HCT116 (cell line): ENCODE results near the gene SLC44A5.

Experiments
- CTCF ChIP-seq, 3 experiments: fragments of 200-600 bp in 1 of 3; sonication (generic) in 1 of 3; IDR thresholded peaks in 2 of 3; conservative IDR thresholded peaks in 1 of 3; 2 replicates each; pipeline ENCODE4 v1.5.1; 2012 to 2017; ENCODE audit warnings: low read depth in 2 of 3, low read length in 2 of 3, antibody characterized with exemption in 1 of 3, borderline replicate concordance in 1 of 3, control low read depth in 1 of 3, mild to moderate bottlenecking in 1 of 3, mixed read lengths in 1 of 3, mixed run types in 1 of 3, moderate library complexity in 1 of 3; ENCODE audit not compliant: insufficient read depth in 1 of 3
- EZH2 ChIP-seq: fragments of 200-600 bp; sonication (generic); IDR thresholded peaks from 2 replicates; pipeline ENCODE4 v1.6.1; 2017; ENCODE audit warnings: antibody characterized with exemption, mixed run types
- EZH2phosphoT487 ChIP-seq: fragments of 200-600 bp; IDR thresholded peaks from 2 replicates; pipeline ENCODE4 v1.6.1; 2018; ENCODE audit warnings: antibody characterized with exemption, borderline replicate concordance
- POLR2A ChIP-seq: IDR thresholded peaks from 2 replicates; pipeline ENCODE4 v1.7.0; 2011; ENCODE audit warnings: borderline replicate concordance; ENCODE audit not compliant: insufficient read depth, insufficient read length; ENCODE audit errors: extremely low read depth
- POLR2AphosphoS5 ChIP-seq: IDR thresholded peaks from 2 replicates; pipeline ENCODE4 v1.6.1; 2011; ENCODE audit warnings: mild to moderate bottlenecking, low read depth, low read length, moderate library complexity
- RAD21 ChIP-seq: IDR thresholded peaks from 2 replicates; pipeline ENCODE4 v1.6.1; 2012; ENCODE audit warnings: low read depth, mild to moderate bottlenecking
- SIN3A ChIP-seq: IDR thresholded peaks from 2 replicates; pipeline ENCODE4 v1.6.1; 2012; ENCODE audit warnings: low read depth
- ZBTB33 ChIP-seq: IDR thresholded peaks from 2 replicates; pipeline ENCODE4 v1.6.1; 2011; ENCODE audit warnings: mild to moderate bottlenecking, low read length, moderate library complexity; ENCODE audit not compliant: insufficient replicate concordance; ENCODE audit errors: extremely low read depth
- ZNF274 ChIP-seq: fragments of 200-500 bp; sonication (Bioruptor generic); IDR thresholded peaks from 2 replicates; pipeline ENCODE4 v1.6.1; 2014; ENCODE audit warnings: mild to moderate bottlenecking, low read depth, low read length, inconsistent platforms

GRCh38 chr1:75559136-75559535 is 51.8 kb downstream of the SLC44A5 start:
- TF ChIP-seq POLR2AphosphoS5 (no peak), POLR2A (no peak), SIN3A (no peak), ZBTB33 (no peak), EZH2phosphoT487 (no peak), CTCF (IDR thresholded peaks at IDR 0.05 in 2 of 3, conservative IDR thresholded peaks at IDR 0.05 in 1 of 3; ENCODE audit: borderline replicate concordance in 1 of 3, insufficient read depth in 1 of 3, low read depth in 2 of 3, low read length in 2 of 3) (no peak), EZH2 (no peak), RAD21 (no peak), ZNF274 (no peak)
